Measurements from ENCODE around the gene TBL3.

The TBL3 gene

GRCh38 chr16:2027024-2028010 lies 55.5 kb downstream of the TBL3 start:
- H3K4me3 ChIP-seq (ENCODE audit: control insufficient read depth, low read depth, low read length) = peak overlapping the region; percentile 76
- no peak for DNase-seq (ENCODE audit: low read depth)
- TF ChIP-seq CTCF (IDR thresholded peaks at IDR 0.05; ENCODE audit: control insufficient read depth, insufficient read depth, low read depth, low read length, missing control alignments) = no peak

- no peak for DNase-seq (ENCODE audit: low read depth)
- H3K4me3 ChIP-seq (ENCODE audit: control insufficient read depth, low read depth, low read length) = peak overlapping the region; percentile 76
- TF ChIP-seq CTCF (IDR thresholded peaks at IDR 0.05; ENCODE audit: control insufficient read depth, insufficient read depth, low read depth, low read length, missing control alignments) = no peak
Measured at GRCh38 chr16:2028146-2028545, 56.3 kb downstream of the TBL3 start.

GRCh38 chr16:2028620-2029220 lies 56.9 kb downstream of the TBL3 start:
- DNase-seq (ENCODE audit: low read depth) = no peak
- no peak overlapping the region for H3K4me3 ChIP-seq (ENCODE audit: control insufficient read depth, low read depth, low read length)
- TF ChIP-seq CTCF (IDR thresholded peaks at IDR 0.05; ENCODE audit: control insufficient read depth, insufficient read depth, low read depth, low read length, missing control alignments) = no peak

GRCh38 chr16:2029350-2029749 lies 57.5 kb downstream of the TBL3 start:
- no peak for TF ChIP-seq CTCF (IDR thresholded peaks at IDR 0.05; ENCODE audit: control insufficient read depth, insufficient read depth, low read depth, low read length, missing control alignments)
- no peak for DNase-seq (ENCODE audit: low read depth)
- no peak overlapping the region for H3K4me3 ChIP-seq (ENCODE audit: control insufficient read depth, low read depth, low read length)

GRCh38 chr16:2030036-2030435 lies 58.2 kb downstream of the TBL3 start:
- no peak overlapping the region for H3K4me3 ChIP-seq (ENCODE audit: control insufficient read depth, low read depth, low read length)
- TF ChIP-seq CTCF (IDR thresholded peaks at IDR 0.05; ENCODE audit: control insufficient read depth, insufficient read depth, low read depth, low read length, missing control alignments) = no peak
- DNase-seq (ENCODE audit: low read depth) = no peak

- H3K4me3 ChIP-seq (ENCODE audit: control insufficient read depth, low read depth, low read length) = no peak overlapping the region
- DNase-seq (ENCODE audit: low read depth) = no peak
- no peak for TF ChIP-seq CTCF (IDR thresholded peaks at IDR 0.05; ENCODE audit: control insufficient read depth, insufficient read depth, low read depth, low read length, missing control alignments)
Measured at GRCh38 chr16:2031081-2031577, 59.3 kb downstream of the TBL3 start.

Measured in AG09309 (cell line).